Neural progenitor cell (in vitro differentiated cells): ENCODE results near the gene SCGN. TPM values are rescaled to one million over a fixed set of nuclear protein-coding genes. Genes with fewer than 3 reads are reported as not detected.

ENCODE experiments used
- DNase-seq: peaks from one replicate; pipeline ENCODE4 v3.0.0-alpha.2; 2016; ENCODE audit warnings: low spot score
- H2AFZ ChIP-seq: fragments of 200-600 bp; sonication (generic); replicated peaks from 2 replicates; pipeline ENCODE4 v1.6.1; 2016; ENCODE audit warnings: antibody characterized with exemption
- H3F3A ChIP-seq: fragments of 200-600 bp; sonication (generic); 2 replicates; pipeline ENCODE4 v1.6.1; 2016; ENCODE audit warnings: antibody characterized with exemption, low read depth
- H3K27ac ChIP-seq: fragments of 200-600 bp; sonication (generic); 2 replicates; pipeline ENCODE4 v1.5.1; 2016; ENCODE audit warnings: mild to moderate bottlenecking
- H3K27me3 ChIP-seq: fragments of 200-600 bp; sonication (generic); 2 replicates; pipeline ENCODE4 v1.6.1; 2016; ENCODE audit warnings: mild to moderate bottlenecking, moderate library complexity
- H3K36me3 ChIP-seq: fragments of 200-600 bp; sonication (generic); 2 replicates; pipeline ENCODE4 v1.5.1; 2016
- H3K4me1 ChIP-seq: fragments of 200-600 bp; sonication (generic); 2 replicates; pipeline ENCODE4 v1.6.1; 2016; ENCODE audit warnings: mixed run types
- H3K4me2 ChIP-seq: fragments of 200-600 bp; sonication (generic); 2 replicates; pipeline ENCODE4 v1.6.1; 2016
- H3K4me3 ChIP-seq: fragments of 200-600 bp; sonication (generic); 2 replicates; pipeline ENCODE4 v1.5.1; 2016
- H3K79me2 ChIP-seq: fragments of 200-600 bp; sonication (generic); 2 replicates; pipeline ENCODE4 v1.6.1; 2016; ENCODE audit warnings: low read depth
- H3K9ac ChIP-seq: fragments of 200-600 bp; sonication (generic); 2 replicates; pipeline ENCODE4 v1.6.1; 2016
- H3K9me3 ChIP-seq: fragments of 200-600 bp; sonication (generic); 2 replicates; pipeline ENCODE4 v1.5.1; 2016; ENCODE audit warnings: low read depth
- H4K20me1 ChIP-seq: fragments of 200-600 bp; sonication (generic); 2 replicates; pipeline ENCODE4 v1.6.1; 2016; ENCODE audit warnings: low read depth
- H3K27ac Mint-ChIP-seq: 3 replicates; pipeline ENCODE4 v1.8.0; 2021; ENCODE audit warnings: mixed read lengths
- H3K27me3 Mint-ChIP-seq: 2 replicates; pipeline ENCODE4 v1.8.0; 2022; ENCODE audit warnings: low read depth, mild to moderate bottlenecking, inconsistent platforms, moderate library complexity, mixed read lengths; ENCODE audit not compliant: insufficient read depth
- H3K36me3 Mint-ChIP-seq: 3 replicates; pipeline ENCODE4 v1.8.0; 2021; ENCODE audit warnings: mixed read lengths
- H3K4me1 Mint-ChIP-seq: 3 replicates; pipeline ENCODE4 v1.8.0; 2021; ENCODE audit warnings: mixed read lengths
- H3K4me3 Mint-ChIP-seq: 3 replicates; pipeline ENCODE4 v1.8.0; 2021; ENCODE audit warnings: mild to moderate bottlenecking, moderate library complexity, mixed read lengths
- H3K9me3 Mint-ChIP-seq: 3 replicates; pipeline ENCODE4 v1.8.0; 2020; ENCODE audit warnings: mixed read lengths
- CTCF ChIP-seq: fragments of 200-600 bp; sonication (generic); IDR thresholded peaks from 2 replicates; pipeline ENCODE4 v1.5.1; 2017; ENCODE audit warnings: antibody characterized with exemption, mild to moderate bottlenecking
- EZH2 ChIP-seq: fragments of 200-600 bp; sonication (generic); IDR thresholded peaks from 2 replicates; pipeline ENCODE4 v1.6.1; 2017; ENCODE audit warnings: antibody characterized with exemption, mild to moderate bottlenecking, moderate library complexity
- EZH2phosphoT487 ChIP-seq: fragments of 200-600 bp; sonication (generic); IDR thresholded peaks from 2 replicates; pipeline ENCODE4 v1.6.1; 2017; ENCODE audit warnings: antibody characterized with exemption
- total RNA-seq: library from RNA; depleted of rRNA; stranded (reverse); fragments of >200 nt; gene quantifications from 2 replicates; pipeline ENCODE4 v1.2.3, GENCODE V29; 2015; ENCODE audit warnings: low replicate concordance

Gene SCGN
- total RNA-seq, 1 donor from 2014 or later = not detected

- Histone ChIP-seq H3K27ac (no peak overlapping the region), H4K20me1 (no peaks in the 10 kb centered on the region), H3K4me1 (peaks cover 11% of the 10 kb centered on the region), H3K27me3 (no peaks in the 10 kb centered on the region), H3K36me3 (no peaks in the 10 kb centered on the region), H3K79me2 (no peaks in the 10 kb centered on the region), H3K9me3 (no peaks in the 10 kb centered on the region), H3K4me2 (no peak overlapping the region), H3F3A (no peaks in the 10 kb centered on the region), H3K9ac (no peak overlapping the region), H3K4me3 (no peak overlapping the region), H2AFZ (no peak overlapping the region)
- TF ChIP-seq EZH2phosphoT487 (no peak), CTCF (no peak), EZH2 (no peak)
- DNase-seq = no peak
- no peaks in the 10 kb centered on the region for H3K36me3 Mint-ChIP-seq
- H3K27me3 Mint-ChIP-seq = no peaks in the 10 kb centered on the region
- H3K9me3 Mint-ChIP-seq = no peaks in the 10 kb centered on the region
- no peak overlapping the region for H3K4me3 Mint-ChIP-seq
- H3K4me1 Mint-ChIP-seq = peaks cover 17% of the 10 kb centered on the region
- H3K27ac Mint-ChIP-seq = no peak overlapping the region
These were observed 57.7 kb downstream of the SCGN start for GRCh38 chr6:25709761-25710160.

DNA sequence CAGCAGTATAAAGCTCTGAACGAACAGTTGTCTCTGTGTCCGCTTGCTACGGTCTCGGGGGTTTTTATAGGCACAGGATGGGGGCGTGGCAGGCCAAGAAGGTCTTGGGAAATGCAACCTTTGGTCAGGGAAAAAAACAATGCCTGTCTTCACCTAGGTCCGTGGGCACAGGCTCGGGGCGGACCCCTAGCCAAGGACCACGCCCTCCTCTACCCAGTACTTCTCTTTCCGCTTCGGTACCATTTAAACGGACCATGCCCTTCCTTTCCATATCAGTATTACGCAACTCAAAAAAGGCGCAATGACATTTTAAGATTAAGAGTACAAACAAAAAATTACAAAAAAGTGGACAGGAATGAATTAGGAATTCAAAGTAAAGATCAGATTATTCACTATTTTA lies 58.3 kb downstream of the SCGN start:
- Mint-ChIP-seq H3K27ac (no peak overlapping the region), H3K4me3 (no peak overlapping the region), H3K27me3 (no peaks in the 10 kb centered on the region), H3K9me3 (no peaks in the 10 kb centered on the region), H3K4me1 (peaks cover 19% of the 10 kb centered on the region), H3K36me3 (no peaks in the 10 kb centered on the region)
- no peak overlapping the region for H3K9ac ChIP-seq
- H3K36me3 ChIP-seq = no peaks in the 10 kb centered on the region
- no peak overlapping the region for H3K4me3 ChIP-seq
- H3F3A ChIP-seq = no peaks in the 10 kb centered on the region
- H3K9me3 ChIP-seq = no peaks in the 10 kb centered on the region
- no peaks in the 10 kb centered on the region for H3K79me2 ChIP-seq
- DNase-seq = no peak
- no peak for TF ChIP-seq EZH2
- no peak for TF ChIP-seq CTCF
- TF ChIP-seq EZH2phosphoT487 = no peak
- peaks cover 11% of the 10 kb centered on the region for H3K4me1 ChIP-seq
- no peaks in the 10 kb centered on the region for H3K27me3 ChIP-seq
- no peak overlapping the region for H3K4me2 ChIP-seq
- no peak overlapping the region for H3K27ac ChIP-seq
- H2AFZ ChIP-seq = no peak overlapping the region
- no peaks in the 10 kb centered on the region for H4K20me1 ChIP-seq

DNA sequence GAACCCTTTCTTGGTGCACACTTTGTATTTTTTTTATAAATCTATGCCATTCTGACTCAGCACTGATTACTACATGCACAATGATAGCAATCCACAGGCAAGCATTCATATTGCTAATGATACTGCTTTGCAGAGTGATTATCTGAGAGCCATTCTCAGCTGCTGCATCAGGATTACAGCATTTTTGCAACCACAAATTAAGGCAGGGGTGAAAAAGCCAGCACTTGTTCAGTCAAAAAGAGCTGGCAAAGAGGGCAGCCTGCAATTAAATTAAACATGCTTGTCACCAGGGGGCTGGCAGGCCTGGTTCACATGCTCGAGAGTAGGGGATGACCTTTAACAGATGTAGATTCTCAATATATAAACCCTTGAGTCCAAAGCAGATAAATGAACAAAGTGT lies 61.8 kb downstream of the SCGN start:
- H3K36me3 Mint-ChIP-seq = no peaks in the 10 kb centered on the region
- no peaks in the 10 kb centered on the region for H3K79me2 ChIP-seq
- TF ChIP-seq EZH2 (no peak), EZH2phosphoT487 (no peak), CTCF (no peak)

More for the DNA sequence above, 61.8 kb downstream of the SCGN start:
- peaks cover 11% of the 10 kb centered on the region for H3K4me1 ChIP-seq
- no peaks in the 10 kb centered on the region for H3K27me3 ChIP-seq
- Mint-ChIP-seq H3K4me3 (no peak overlapping the region), H3K4me1 (peaks cover 19% of the 10 kb centered on the region), H3K27ac (no peak overlapping the region), H3K27me3 (no peaks in the 10 kb centered on the region), H3K9me3 (no peaks in the 10 kb centered on the region)
- H3K4me2 ChIP-seq = no peak overlapping the region
- DNase-seq = no peak
- H3K27ac ChIP-seq = no peak overlapping the region
- no peak overlapping the region for H2AFZ ChIP-seq
- H4K20me1 ChIP-seq = no peaks in the 10 kb centered on the region
- no peak overlapping the region for H3K4me3 ChIP-seq
- no peaks in the 10 kb centered on the region for H3K36me3 ChIP-seq
- H3F3A ChIP-seq = no peaks in the 10 kb centered on the region
- H3K9me3 ChIP-seq = no peaks in the 10 kb centered on the region
- no peak overlapping the region for H3K9ac ChIP-seq
